GM12872 (cell line): ENCODE measurements around the gene TRIM54.

Experiments used
- CTCF ChIP-seq: IDR thresholded peaks from 3 replicates; pipeline ENCODE4 v1.5.1; 2011; ENCODE audit warnings: low read depth, mild to moderate bottlenecking, low read length, moderate library complexity; ENCODE audit not compliant: insufficient read depth

The TRIM54 gene

DNA sequence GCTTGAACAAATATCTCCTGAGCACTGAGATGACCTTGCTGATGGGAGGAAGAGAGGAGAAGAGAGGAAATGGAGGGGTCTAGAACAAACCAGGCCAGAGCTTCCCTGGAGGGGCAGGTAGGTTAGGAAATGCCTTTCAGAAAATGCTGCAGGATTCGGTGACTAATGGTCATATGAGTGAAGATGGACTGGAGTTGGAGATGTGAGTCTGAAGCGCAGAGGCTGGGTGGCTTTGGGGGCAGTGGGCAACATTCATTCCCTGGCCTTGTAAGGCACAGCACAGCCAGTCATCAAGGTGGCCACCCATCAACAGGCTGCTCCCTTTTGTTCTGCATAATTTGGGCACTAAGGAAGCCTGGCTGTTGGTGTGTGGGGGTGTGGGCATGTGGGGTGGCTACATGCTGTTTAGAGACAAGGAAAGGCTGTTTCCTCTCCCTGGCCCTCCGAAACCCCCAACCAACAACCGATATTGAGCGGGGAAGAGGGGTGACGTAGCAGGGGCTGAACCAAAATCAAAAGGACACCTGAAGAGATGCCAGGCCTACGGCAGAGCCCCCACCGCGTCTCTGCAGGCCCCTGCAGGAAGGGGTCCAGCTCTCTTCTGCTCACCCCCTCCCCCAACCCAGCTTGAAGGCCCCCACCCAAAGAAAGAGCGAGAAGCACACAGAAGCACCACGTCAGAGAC, 20.8 kb upstream of the TRIM54 start:
- TF ChIP-seq CTCF: no peak

- no peak for TF ChIP-seq CTCF
Observed at GRCh38 chr2:27261926-27262298, 20.3 kb upstream of the TRIM54 start.

GRCh38 chr2:27262379-27263286, 19.6 kb upstream of the TRIM54 start, which contains the start of gene SLC30A3:
SLC30A3 (minus strand) TSS chr2:27263047; CDS start chr2:27262906, 141 bp downstream.
- TF ChIP-seq CTCF: no peak

- no peak for TF ChIP-seq CTCF
Observed at GRCh38 chr2:27263287-27264252, 18.7 kb upstream of the TRIM54 start.

GRCh38 chr2:27264253-27264752, 17.9 kb upstream of the TRIM54 start:
- no peak for TF ChIP-seq CTCF

DNA sequence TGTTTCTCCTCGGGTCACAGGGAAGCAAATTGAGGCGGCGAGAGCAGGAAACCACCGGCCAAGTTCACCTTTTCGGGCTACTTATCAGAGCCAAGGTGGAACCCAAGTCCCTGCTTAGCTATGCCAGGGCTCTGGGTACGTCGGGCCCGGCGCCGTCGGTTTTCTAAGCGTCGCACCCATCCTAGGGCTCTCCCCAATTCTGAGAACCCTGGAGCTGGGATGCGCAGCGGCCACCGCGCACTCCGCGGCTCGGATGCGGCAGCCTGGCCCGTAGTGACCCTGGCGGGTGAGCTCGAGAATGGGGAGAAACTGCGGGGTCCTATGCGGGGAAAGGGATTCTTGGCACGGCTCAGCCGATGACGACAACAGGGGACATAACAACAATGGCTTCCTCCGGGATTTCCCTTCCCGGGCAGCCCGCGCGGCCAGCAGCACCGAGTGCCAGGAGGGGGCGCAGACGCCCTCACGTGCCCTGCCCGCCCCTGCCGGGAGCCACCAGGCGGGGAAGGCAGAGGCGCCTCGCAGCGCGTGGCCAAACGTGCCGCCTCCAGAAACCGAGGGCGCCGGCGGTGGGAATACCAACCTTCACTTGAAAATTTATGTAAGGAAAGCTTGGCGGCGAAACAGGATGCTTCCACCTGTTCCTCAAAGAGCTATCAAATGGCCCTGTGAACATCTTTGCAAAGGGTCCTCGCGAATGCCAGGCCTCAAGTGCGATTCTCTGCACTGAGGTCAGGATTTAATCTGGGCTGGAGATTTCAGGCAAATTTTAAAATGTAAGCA, 17.3 kb upstream of the TRIM54 start:
- TF ChIP-seq CTCF: peak; percentile 74
